ENCODE data around the gene VARS1.

The VARS1 gene

DNA sequence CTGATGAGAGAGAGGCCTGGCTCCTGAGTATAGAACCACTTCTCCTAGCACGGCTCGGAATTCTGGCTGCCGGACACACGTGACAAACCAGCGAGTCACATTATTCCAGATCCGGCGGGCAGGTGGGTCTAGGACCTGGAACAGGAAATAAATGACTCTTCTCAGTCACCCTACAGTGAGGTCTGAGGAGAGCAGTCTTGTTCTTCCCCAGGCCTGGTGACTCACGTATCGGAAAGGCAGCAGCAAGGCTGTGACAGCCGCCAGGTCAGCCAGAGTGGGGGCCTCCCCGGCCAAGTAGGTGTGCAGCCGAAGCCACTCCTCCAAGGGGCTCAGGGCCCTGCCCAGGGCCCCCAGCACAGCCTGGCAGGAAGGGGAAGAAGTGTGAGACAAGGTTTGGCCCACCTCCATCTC is 2.8 kb downstream of the VARS1 start:
- DNase-seq, result no peak

DNA sequence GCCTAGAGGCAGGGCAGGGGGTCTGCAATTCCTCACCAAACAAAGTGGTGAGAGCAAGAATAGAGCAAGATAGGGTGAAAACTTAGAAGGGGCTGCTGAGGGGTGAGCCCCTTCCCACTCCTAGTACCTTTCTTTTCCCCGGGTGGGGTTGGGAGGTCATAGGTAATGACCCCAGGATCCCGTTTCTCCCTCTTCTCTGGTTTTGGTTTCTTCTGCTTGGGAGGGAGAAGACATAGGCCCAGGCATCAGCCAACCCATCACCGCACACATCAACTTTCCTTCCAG is 3.5 kb downstream of the VARS1 start:
- DNase-seq, result no peak

DNA sequence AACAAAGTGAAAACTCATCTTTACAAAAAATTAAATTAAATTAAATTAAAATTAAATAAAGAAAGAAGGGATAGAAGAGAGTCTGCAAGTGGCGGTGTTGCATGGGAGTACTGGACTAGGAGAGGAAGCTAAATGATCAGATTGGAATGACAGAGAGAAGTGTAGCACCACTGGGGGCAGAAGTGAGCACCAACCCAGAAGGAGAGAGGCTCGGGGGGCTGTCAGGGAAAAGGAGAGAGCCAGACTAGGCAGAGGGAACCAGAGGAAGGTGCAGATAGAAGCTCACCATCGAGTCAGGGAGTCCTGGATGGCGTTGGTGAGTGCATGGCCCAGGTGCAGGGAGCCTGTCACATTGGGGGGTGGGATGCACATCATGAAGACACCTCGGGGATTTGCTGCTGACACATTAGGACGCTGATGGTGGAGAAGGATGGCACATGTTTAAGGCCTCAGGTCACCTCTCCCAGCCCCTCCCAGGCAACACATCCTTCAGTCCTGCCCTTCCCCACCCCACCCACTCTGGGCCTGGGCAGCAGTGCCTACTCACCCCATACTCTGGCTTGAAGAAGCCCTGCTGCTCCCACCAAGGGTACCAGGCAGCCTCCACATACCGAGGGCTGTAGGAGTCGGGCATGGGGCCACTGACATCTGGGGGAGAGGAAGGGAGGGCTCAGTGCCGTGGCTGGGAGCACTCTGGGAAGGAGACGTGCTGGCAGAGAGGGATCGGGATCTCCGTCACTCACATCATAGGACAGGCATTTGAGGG is 4.0 kb downstream of the VARS1 start:
- peak in 1 of 4 experiments; percentile 23 for DNase-seq

DNA sequence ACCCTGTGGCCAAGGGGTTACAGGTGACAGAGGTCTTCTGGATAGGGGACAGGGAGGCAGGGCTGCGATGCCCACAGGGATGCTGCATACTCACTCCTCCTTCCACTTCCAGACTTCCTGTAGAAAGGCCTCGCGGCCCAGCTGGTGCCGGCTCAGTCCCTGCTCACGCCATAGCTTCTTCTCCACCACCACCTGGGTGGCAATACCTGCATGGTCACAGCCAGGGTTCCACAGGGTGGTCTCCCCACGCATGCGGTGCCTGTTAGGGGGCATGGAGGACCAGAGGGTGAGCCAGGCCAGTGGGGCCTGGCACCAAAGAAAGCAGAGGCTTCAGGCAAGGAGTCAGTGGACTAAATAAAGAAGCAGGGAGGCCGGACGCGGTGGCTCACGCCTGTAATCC is 10.1 kb downstream of the VARS1 start:
- DNase-seq, result no peak

DNA sequence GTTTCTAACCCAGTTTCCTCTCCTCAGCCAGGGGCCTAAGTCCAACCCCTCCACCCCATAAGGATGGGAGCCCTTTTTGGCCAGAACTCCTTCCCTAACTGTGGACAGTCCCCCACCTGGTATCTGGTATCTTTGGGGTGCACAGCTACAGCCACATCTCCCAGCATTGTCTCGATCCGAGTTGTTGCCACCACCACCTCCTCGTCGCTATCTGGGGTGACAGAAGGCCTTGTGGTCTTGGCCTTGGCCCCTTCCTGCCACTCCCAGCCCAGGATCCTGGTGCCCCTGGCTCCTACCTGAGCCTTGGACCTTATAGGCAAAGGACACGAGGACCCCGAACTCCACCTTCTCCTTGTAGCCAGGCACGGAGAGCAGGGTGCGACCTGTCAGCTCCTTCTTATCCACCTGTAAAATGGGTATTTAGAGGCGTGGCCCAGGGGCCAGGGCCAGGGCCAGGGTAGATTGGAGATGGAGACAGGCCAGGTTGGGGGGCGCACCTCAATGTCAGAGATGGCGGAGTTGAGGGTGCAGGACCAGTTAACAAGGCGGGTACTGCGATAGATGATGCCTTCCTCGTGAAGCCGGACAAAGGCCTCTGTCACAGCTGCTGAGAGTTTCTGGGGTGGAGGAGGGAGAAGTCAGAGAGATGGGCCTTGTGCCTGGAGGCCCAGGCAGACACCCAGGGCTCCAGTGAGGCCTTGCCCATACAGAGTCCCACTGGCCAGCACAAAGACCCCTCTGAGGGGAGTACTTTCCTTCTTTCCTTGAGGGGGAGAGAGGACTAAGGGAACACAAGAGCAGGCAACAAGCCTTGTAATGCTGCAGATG is 11.2 kb downstream of the VARS1 start:
- DNase-seq, result no peak

GRCh38 chr6:31782126-31782855 is 13.3 kb downstream of the VARS1 start:
- DNase-seq, result no peak

DNA sequence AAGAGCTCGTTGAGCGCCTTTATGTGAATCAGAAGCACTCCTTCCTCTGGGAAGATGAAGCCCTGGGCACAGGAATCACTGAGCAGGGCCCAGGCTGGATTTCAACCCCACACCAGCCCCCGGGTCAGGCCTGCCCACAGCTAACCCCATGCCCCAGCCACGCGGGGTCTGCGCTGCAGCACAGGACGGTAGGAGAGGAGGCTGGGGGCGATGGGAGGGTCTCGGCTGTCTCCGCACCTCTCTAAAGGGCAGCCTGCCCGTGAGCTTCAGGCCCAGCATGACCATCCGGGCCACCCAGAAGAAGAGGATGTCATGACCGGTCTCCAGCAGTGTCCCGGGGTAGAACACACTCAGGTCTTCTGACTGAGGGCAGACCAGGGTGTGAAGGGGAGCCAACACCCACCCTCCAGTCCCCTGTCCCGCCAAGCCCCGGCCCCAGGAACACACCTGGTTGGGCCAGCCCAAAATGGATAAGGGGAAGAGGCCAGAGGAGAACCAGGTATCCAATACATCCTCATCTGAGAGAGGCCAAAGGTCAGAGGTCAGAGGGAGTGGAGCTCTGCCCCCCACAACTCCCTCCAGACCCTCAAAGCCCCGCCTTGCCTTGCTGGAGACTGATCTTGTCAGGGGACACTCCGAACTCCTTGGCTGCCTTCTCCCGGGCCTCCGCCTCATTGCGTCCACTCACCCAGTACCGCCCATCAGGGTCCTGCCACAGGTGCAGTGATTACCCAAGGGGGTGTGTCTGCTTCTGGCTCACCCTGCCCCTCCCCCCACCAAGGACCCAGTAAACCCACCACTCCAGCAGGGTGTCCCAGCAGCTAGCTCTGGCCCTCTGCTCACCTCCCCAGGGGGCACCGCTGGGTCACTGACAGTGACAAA is 14.1 kb downstream of the VARS1 start:
- no peak for DNase-seq

DNA sequence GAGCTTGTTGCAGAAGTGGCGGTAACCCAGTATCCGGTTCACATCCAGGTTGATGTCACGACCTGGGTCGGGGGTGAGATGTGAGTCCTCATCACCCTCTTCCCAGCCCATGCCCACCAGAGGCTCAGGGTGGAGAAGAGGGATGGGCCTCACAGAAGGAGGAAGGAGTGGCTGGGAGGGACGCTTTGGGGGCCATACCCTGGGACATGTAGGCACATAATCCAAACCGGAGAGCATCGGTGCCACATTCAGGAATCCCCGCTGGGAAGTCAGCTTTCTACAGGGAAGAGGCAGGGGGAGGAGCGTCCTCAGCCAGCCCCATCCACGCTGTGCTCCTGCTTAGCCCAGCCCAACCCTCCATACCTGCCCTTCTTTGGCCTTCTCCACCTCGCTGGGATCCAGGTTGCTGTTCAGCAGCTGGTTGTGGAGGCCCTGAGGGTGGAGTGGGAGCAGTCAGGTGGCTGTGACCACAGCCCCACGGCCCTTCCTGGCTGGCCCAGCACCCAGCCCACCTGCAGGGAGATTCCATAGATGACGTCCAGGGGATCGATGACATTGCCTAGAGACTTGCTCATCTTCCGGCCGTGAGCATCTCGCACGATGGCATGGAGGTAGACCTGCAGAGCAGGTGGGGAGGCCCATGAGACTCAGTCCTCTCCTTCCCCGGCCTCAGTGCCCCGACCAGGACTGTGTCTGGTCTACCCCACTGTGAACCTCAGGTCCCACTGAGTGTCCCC is 14.9 kb downstream of the VARS1 start:
- no peak for DNase-seq

GRCh38 chr6:31779908-31780307 is 15.6 kb downstream of the VARS1 start:
- no peak for DNase-seq

GRCh38 chr6:31778999-31779885 is 16.3 kb downstream of the VARS1 start:
- no peak for DNase-seq

GRCh38 chr6:31778193-31778592 is 17.4 kb downstream of the VARS1 start:
- DNase-seq, result no peak

DNA sequence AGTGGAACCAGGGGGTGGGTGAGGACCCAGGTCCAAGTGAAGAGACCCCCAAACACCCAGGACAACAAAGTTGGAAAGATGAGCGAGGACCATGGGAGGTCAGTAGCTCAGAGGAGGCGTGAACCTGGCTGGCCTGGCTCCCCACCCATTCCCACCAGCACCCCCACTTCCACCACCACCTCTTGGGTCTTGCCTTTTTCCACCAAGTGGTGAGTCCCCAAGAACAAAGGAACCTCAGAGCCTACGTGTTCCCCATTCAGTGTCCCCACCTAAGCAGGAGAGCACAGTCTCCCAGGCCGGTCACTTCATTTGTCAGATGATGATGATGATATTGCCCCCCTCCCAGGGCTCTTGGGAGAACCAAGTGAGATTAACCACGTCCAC is 17.9 kb downstream of the VARS1 start:
- no peak for DNase-seq

DNA sequence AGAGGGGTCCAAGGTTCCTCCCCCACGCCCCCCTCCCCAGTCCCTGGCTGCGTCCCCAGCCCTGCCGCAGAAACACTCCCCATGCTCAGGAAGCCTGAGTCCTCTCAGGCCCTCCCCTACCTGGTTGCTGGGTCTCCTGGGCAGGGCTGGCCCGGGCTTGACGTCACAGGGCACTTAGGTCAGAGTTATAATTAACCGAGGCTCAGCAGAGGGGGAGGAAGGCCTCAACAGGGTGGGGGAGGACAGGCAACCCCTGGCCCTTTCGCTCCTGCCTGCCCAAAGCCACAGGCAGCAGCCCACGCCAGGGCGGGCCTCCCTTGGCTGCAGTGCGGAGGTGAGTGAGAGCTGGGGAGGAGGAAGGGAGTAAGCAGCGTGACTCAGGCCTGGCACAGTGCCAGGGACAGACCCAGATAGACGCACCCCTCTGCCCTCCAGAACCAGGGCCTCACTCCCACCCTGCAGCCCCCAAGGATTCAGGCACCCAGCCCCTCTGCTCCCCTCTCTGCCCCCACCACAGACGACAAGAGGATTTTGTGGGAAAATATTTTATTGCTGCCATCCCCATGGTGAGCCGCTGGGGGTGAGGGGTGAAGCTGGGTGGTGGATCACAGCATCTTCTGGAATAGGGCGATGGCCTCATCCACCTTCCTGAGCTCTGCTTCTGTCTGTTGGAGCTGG is 18.4 kb downstream of the VARS1 start, which contains the start of gene VWA7:
VWA7 (minus strand) TSS at position 340 of the 678 bp plus-strand sequence. CDS start 549 bp downstream, outside the sequence.
- DNase-seq, result peak; percentile 40 to 55 (median 50)

DNA sequence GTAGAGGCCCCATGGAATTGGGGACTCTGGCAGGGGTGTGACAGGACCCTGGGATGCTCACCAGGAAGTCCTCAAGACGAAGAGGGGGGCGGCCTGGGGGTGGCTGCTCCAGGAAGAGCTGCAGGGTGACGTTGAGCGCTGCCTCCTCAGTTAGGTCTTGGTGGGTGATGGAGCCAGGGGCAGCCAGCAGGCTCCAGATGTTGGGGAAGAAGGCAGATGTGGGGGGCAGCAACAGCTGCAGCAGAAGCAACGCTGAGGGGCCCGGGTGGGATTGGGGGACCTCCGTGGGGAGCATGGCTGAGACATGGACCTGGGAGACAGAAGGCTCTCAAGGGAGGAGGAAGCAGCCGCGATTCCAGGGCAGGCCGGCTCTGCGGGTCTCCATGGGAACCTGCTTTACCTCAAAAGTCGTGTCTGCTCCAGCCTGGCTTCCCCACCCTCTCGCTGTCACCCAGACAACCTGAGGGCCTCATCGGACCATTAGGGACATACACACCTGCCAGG is 19.0 kb downstream of the VARS1 start:
- no peak for DNase-seq

DNA sequence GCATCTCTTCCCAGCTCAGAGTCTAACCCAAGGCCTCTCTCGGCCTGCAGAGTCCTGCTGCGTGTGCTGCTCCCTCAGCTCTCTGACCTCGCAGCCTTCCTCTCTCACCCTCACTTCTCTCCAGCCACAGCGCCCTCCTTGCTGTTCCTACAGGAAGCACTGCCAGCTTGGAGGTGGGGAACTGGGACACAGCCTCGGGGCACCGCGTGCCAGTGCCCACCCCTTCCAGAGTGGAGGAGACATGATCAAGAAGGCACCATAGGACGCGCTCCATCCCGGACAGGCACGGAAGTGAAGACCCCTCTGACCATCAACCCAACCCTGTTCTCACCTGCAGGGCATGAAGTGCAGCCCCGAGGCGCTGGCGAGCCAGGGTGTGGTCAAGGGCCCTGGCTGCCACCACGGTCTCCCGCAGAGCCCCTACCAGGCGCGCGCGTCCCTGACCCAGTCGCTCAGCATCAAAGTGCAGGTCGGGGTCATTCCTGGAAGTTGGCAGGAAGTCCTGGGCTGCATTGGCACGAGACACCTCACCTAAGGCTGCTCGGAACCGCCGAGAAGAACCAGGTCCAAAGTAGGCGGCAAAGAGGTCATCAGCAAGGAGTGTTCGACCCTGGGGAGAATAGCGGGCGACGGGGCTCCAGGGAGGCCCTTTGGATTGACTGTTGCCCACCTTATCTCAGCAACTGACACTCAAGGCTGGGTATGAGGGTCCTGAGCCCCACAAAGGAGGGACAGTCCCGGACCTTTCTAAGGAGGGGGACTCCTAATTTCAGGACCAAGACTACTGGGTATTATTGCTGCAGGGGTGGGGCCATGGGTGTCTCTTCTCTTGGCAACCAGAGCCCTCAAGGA is 19.7 kb downstream of the VARS1 start:
- DNase-seq, result no peak

- no peak for DNase-seq
Measured at GRCh38 chr6:31775184-31775583, 20.4 kb downstream of the VARS1 start.

DNA sequence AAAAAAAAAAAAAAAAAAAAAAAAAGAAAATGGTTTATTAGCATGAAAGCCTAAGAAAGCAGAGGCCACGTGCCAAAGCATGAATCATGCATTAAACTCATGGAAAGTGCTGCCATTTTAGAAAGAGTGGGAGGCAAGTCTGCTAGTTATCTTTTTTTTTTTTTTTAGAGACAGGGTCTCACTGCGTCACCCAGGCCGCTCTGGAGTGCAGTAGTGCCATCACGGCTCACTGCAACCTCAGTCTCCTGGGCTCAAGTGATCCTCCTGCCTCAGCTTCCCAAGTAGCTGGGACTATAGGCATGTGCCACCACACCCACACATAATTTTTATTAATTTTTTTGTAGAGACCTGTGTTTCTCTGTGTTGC is 23.6 kb downstream of the VARS1 start:
- no peak for DNase-seq

GRCh38 chr6:31770860-31771259 is 24.7 kb downstream of the VARS1 start:
- DNase-seq, result no peak
